Islet precursor cell (in vitro differentiated cells): ENCODE measurements around the gene MYL1.

Experiments used
- DNase-seq: peaks from one replicate; pipeline ENCODE4 v3.0.0-alpha.2; 2018

MYL1 gene

DNA sequence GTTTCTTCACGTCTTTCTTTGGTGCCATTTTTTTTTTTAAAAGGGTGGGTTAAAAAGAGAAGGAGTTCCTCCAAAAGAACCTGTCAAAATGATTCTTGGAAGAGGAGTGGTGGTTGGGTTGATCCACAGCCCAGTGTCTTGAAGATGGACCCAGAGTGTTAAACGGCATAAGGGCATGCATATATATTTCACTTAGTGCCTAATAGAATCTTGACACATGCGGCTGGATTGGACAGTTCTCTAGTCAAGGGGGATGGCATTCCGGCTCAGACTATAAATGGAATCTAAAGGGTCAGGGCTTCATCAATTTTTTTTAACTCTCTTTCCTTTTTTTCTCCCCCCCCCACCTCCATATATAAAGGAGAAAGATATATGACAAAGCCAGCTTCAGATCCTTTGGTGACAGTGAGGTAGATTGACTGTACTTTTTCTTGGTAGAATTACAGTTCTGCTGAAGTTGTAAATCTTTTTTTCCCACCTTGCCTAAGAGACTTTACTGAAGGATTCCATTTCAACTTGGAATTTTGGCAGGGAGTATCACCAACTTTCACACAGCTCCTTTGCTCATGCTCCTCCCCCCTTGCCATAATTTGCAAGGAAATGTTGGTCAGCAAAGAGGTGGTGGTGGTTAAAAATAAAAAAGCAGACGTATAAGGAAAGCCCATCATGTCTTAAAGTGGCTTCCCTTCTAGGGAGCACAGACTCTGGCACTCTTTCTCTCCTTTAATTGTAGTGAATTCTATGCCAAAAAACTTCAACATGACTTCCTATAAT is at the start of gene MYL1:
MYL1 (minus strand) TSS at position 160 of the 774 bp plus-strand sequence; CDS start at position 28, 132 bp downstream.
- no peak for DNase-seq

DNA sequence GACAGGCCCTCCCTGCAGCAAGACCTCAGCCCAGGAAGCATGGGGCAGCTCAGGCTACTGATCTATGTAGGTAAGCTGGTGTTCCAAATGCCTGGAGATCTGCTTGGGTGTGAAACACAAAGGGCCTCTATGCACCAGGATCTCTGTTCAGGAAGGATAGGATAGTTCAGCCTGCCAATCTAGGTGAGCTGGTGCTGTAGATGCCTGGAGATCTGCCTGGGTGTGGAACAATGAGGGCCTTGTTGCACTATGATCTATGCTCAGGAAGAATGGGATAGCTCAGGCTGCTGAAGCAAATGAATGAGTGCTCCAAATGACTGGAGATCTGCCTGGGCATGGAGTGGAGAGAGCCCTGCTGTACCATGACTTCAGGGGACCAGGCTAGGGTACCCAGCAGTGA is 48.9 kb upstream of the MYL1 start:
- peak; percentile 80 for DNase-seq

DNA sequence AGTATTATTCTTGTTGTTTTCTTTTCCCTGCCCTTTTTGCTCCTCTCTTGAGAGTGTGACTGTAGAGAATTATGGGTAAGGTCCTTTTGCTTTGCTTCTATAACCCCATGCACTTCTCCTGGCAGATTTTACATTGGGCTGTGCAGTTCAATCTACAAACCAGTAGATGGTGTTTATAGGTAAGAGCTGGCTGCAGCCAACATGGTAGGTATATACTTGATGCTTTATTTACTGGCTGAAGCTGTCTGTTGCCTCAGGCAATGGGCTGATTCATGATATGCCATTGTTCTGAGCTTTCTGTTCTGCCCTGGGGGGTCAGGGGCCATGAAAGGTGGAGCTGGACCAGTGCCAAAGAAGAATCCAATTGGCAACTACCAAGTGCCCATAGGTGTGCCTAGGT is 48.3 kb upstream of the MYL1 start:
- DNase-seq = peak; percentile 63

DNA sequence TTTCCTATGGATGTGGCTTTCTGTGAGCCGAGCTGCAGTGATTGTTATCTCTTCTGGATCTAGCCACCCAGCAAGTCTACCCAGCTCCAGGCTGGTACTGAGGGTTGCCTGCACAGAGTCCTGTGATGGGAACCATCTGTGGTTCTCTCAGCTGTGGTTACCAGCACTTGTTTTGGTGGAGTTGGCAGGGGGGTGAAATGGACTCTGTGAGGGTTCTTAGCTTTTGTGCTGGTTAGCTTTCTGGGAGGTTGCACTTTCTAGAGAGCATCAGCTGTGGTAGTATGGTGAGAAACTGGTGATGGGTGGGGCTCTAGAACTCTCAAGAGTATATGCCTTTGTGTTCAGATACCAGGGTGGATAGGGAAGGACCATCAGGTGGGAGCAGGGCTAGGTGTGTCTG is 45.4 kb upstream of the MYL1 start:
- DNase-seq = no peak

DNA sequence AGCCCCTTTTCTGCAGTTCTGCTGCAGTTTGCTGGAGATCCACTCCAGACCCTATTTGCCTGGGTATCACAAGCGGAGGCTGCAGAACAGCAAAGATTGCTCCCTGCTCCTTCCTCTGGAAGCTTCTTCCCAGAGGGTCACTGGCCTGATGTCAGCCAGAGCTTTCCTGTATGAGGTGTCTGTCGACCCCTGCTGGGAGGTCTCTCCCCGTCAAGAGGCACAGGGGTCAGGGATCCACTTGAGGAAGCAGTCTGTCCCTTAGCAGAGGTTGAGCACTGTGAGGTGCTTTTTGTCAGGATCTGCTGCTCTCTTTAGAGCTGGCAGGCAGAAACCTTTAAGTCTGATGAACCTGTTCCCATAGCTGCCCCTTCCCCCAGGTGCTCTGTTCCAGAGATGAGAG is 42.0 kb upstream of the MYL1 start:
- peak; percentile 66 for DNase-seq

DNA sequence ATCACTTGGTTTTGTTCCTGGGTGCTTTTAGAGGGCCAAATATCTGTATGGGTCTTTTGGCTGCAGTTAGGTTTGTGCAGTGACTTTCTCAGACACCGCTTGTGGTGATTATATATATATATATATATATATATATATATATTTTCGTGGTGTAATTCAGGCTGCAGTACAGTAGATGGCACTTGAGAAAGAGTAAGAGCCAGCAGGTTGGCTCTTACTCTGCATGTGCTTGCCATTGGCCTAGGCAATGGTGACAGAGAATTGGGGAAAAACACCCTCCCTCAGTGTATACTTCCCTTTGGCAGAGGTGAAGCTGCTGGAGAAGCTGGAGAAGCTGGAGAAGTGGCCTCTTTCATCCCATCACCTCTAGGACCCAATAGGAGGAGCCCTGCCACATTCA is 22.2 kb upstream of the MYL1 start:
- no peak for DNase-seq

DNA sequence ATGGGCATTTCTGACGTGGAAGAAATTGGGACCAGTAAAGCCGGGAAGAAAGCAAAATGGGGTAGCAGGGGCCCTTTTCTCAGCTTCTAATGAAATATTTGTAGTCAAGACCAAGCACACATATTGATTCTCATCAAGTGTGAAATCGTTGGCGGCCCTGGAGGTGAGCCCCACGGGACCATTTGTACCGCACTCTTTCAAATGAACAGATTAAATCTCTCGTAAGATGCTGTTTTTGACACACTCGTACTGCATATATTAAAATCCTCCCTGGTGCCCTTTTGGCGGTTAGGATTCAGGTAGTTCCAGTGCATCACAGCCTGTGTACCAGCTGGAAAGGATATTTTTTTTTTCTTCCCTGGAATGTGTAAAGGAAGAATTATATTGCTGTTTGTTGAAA is 9.9 kb upstream of the MYL1 start:
- DNase-seq = no peak

DNA sequence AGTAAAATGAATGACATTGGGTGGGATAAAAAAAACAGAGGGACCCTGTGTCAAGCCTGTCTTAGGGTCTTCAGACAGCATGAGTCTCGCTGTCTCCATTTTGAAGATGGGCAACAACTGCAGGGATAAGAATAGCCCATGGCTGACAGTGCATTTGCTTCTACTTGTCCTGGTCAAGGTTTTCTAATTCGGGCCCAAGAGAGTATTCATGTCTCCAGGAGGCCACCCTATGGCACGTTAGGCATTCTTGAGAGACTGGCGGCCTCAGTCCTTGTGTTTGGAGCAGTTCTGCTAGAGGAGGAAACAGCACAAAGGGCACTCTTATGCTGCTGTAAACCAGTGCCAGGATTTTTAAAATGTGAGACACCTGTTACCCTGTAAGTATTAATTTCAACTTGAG is 9.5 kb upstream of the MYL1 start:
- no peak for DNase-seq

DNA sequence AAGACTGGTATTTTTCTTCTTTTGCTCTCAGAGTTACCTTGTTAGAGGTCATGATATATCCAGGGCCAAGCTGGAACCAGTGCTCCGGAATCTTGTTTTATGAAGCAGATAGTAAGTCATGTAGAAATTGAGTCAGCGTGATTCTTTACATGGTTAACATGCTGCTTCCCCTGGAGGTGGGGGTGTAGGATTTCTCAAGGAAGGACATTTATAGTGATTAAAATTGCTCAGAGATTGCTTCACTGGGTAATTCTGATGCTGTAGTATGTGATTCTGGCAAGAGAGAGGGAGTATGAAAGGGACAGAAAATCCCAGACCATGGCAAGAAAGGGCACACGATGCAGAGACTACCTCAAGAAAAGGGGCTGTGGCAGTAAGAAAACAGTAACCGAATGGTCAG is 8.0 kb upstream of the MYL1 start:
- no peak for DNase-seq

DNA sequence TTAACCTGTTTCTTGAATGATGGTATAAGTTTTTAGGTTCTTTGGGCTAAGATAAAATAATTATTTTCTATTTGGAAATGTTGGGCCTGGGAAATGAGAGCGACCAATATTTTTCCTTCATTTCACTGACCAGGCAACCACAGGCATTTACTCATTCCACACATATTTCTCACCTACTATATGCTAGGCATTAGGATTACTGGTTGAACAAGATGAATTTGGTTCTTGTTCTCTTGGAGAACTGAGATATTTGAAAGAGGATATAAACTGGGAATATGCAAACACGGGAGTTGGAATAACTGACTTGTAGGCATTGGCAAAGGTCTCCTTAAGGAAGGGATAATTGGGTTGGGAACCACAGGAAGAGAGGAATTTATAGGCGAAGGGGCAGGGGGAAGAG is 3.9 kb upstream of the MYL1 start:
- no peak for DNase-seq

DNA sequence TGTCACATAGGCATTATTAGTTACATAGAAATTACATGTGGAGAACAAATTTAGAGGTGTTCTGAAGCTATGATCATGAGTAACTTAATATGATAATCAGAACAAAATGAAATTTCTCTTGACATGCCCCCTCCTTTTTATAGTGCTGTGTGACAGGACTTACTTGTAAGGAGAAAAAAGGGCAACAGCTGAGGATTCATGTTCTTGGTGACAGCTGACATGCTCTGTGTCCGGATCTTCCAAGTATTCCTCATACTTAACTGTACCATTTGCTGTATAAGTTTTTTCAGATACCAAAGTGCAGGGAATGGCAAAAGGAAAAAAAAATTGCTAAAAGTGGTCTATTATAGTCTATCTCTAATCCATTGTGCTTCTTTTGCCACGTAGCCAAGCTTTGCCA is 3.5 kb upstream of the MYL1 start:
- no peak for DNase-seq

DNA sequence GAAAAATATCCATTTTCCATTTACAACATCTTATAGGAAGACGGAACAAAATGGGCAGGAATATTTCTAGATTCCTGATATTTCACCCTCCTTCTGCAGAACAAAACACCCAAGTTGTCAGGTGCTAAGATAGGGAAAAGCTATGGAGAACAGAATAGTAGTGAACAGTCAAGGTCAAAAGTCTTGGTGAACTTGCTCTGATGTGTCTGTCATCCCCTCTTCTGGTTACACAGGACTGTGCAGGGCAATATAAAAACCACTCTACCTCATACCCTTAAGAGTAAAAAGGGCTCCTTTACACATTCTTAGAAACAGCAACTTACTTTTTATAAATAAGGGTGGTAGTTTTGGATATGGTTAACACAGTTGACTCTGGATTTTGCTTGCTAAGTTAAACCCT is 4.4 kb downstream of the MYL1 start:
- DNase-seq = no peak

DNA sequence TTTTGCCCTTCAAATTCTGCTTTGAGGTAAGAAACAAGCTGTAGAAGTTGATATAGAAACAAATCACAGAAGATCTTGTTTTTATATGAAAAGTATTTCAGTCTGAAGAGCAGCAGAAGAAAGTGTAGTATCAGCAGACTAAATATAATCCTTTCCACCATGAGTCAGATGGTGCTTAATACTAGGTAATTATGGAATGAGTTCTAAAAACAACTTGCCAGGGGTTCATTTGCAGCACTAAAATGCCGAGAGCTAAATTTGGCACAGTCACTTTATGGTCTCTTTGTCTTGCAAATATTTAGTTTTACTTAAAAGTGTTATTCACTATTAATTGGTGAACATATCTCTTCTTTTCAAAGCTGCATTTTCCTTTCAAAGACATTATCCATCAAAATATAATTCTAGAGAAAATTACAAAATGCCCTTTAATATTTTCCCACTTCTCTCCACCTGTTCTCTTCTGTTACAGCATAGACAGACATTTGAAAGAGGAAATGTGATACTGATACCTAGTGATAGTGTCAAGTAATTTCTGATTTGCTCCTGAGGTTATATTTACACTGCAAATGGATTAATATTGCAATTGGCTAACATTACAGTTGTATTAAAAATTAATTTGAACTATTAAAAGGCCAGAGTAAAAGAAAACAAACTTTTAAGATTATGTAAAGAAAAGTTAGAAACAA is 5.3 kb downstream of the MYL1 start:
- no peak for DNase-seq

DNA sequence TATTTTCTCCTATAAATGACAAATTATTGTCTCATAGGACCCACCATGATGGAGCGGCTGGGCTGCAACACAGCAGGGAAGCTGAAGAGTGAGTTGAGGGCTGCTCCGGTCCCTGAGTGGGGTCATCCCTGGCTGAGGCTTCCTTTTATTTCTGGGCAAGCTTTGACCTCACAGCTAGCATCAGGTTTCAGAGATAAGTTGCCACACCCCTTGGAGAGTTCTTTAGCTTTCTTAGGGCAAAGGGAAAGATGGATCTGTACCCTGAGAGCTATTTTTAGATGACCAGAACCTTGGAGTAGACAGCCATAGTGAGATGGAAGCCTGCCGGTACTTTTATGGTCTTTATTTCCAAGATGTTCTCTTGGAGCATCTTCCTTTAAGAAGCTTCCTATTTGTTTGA is 11.5 kb downstream of the MYL1 start:
- DNase-seq = no peak

DNA sequence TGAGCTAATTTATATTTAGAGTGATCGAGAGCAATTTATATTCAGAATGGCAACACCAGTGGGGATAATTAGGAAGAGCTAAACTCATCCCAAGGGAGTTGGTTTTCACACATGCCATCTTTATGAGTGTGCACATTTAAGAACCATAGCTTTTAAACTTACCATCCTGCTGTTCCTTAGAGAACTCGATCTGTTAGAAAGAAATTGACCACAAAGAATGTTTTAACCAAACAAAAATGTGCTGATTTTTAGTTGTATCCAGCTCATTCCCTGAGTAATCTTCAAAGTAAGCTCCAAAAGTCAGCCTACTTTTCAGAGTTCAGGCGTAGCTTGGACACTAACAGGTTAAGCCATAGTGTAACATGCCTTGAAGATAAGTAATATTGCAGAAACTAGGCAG is 12.6 kb downstream of the MYL1 start:
- DNase-seq = no peak

DNA sequence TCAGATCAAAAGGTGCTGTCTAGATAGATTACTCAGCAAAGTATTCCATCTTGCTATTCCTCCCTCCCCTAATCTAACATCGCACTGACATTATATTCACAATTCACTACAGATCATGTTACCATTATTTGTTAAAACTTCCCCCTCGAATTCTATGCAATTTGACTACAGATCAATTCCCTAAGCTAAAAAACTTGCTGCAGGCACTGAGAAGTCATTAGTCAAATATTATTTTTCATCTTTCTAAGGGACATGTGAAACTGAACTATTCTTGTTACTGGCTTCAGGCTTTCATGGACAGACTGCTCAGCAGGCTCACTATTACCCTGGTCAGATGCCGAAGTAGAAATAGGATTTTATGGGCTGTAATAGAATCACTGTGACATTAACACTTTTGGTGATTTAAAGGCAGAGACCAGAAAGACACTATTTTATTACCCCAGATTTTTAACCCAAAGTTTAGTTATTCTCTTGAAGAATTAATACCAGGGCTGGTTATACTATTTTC is 15.1 kb downstream of the MYL1 start:
- DNase-seq = no peak

DNA sequence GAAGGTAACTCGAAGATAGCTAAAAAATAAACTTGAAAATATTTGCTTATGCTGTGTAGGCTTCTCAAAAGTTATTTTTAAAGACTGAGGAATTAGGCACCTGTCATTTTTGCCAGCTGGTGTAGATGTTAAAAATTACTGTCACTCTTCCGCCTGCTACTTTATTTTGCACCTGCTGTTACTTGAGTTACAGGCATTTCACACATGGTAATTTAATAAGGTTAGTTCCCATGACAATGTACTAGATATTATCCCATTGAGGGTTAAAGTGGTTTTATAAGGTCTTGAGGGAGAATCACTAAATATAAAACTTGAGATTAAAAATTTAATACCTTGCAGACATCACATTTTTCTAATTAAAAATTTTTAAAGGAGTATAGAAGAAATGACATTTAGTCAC is 26.6 kb downstream of the MYL1 start:
- DNase-seq = no peak

DNA sequence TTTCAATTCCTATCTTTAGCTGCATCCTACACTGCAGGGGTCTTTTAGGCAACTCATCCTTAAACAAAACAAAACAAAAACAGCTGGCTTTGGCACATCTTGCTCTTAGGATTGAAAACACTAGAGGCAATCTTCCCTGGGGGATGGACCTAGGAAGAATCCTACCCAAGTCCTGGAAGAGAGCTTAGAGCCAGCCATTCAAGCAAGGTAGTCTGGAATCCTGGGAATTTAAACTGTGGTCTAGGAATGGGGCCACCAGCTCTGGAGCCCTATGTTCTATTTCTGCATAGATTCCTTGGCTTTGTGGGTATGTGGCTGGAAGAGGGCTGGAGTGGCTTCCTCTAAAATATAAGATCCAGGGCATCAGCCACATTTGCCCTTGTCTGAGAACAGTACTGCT is 27.7 kb downstream of the MYL1 start:
- peak; percentile 70 for DNase-seq

DNA sequence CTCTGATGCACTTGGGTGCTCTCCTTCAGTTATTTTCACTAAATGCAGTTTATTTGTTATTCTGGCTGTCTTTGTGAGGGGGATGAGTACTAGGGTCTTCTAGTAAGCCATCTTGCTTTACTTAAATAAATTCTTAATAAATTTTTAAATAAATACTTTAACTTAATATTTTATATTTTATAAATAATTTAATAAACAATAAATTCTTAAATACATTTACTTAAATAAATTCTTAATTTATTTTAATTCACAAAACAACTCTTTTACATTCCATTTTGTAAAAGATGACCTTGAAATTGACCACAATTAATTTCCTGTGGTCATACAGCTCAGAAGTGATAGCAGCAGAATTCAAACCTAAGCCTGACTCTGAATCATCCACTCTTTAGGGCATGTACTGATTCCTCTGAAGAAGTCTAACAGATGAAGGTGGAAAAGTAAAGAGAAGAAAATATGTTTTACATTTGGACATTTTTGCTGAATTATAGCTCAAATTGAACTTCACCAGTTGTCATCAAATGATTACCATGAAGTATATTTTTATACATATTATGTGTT is 28.8 kb downstream of the MYL1 start:
- DNase-seq = no peak

DNA sequence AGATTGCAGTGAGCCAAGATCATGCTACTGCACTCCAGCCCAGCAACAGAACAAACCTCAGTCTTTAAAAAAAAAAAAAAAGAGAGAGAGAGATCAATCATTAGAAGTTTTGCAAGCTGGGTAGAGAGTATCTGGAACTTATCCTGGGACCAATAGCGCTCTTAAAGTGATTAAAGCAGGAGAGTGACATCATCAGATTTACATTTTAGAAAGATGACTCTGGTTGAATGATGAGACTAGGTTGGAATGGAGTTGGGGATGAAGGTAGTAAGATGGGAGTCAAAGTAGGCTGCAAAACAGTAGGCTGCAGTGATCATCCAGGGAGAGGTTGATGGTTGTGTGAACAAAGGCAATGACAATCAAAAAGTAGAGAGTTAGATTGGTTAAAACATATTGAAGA is 37.8 kb downstream of the MYL1 start:
- DNase-seq = no peak

DNA sequence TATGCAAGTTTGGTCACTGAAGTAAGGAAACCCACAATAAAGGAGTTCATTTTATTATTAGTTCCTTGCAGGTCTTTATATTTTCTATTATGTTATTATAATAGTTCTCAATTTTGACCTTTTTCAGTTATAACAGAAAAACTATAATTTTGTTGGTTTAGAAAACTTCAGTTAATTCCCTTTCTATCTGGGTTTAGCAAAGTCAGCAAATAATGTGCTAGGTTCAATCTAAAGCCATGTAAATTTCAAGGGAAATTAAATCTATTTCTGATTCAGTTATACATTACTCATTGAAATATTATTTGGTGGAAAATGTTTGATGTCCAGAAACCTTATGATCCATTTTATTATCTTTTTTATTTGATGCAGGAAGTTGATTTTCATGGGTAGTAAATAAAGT is 43.7 kb downstream of the MYL1 start:
- DNase-seq = no peak

DNA sequence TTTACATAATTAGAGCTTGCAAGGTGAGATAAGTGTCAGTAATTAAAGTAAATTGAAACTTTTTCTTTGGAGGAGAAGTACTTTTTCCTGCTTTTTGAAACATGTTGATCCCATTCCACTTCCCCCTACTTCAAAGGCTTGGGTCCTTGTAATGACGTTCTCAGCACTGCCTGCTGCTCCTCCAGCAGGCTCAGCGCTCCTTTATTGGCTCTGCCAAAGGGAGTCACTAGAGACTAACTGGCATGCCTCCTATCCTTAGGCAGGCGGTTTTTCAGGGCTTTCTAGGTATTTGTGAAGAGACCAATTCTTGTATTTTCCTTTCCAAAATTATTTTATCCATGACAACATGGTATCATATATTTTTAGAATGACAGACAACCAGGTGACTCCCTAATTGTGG is 45.8 kb downstream of the MYL1 start:
- DNase-seq = peak; percentile 71

DNA sequence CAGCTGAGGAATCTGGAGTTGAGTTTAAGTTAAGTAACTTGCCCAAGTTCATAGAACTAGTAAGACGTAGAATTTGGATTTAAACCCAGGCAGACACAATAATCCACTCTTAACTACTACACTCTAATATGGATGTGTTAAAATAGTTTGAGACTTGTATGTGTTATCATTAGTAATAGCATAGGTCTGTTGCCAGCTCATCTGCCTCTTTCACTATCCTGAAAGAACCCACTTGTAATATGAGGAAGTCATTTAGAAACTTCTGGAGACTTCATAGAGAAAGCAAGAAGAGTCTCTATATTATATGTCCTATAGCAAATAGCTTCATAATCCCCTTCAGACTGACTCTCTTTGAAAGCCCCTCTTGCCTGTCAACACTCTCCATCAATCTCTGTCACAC is 46.7 kb downstream of the MYL1 start:
- DNase-seq = no peak

DNA sequence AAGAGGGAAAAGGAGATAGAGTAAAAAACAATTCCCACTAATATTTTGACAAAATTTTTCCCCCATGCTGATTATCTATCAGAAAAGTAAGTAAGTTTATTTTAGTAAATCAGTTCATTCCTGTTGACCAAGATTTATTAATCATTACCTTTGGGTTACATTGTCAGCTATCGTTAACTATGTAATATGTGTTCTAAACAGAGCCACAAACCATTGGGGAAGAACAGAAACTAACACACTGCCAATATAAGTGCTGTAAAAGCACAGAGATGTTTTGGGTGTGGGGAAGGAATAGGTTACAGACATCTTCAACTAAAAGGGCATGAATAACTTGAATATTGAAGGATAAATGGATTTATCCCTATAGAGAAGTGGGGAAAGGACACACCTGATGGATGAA is 47.3 kb downstream of the MYL1 start:
- no peak for DNase-seq
